Psoas muscle (tissue), 8 donors: ENCODE data around the gene GPC6. TPM values are rescaled to one million over a fixed set of nuclear protein-coding genes. Genes with fewer than 3 reads are reported as not detected.

Experiments used
- ATAC-seq, 4 donors: fragments of 200-7000 bp; cut with Tn5 transposase; one replicate each; pipeline ENCODE4 v1.9.1; 2020; ENCODE audit warnings: moderate library complexity in 3 of 4, mild to moderate bottlenecking in 2 of 4
- DNase-seq, 2 donors: peaks; one replicate each; pipeline ENCODE4 v3.0.0-alpha.2; 2020
- H3K27ac ChIP-seq: fragments of 200-600 bp; one replicate; pipeline ENCODE4 v1.8.0; 2022
- H3K27me3 ChIP-seq, 3 donors: fragments of 200-600 bp in 1 of 3; one replicate each; pipeline versions ENCODE4 v1.6.1 to v1.8.0; 2013 to 2022; ENCODE audit warnings: low read length in 2 of 3, mild to moderate bottlenecking in 2 of 3, moderate library complexity in 1 of 3; ENCODE audit not compliant: insufficient read depth in 3 of 3
- H3K36me3 ChIP-seq, 2 donors: fragments of 200-600 bp in 1 of 2; one replicate each; pipeline versions ENCODE4 v1.6.1 to v1.8.0; 2013 to 2022; ENCODE audit warnings: low read depth in 1 of 2, mild to moderate bottlenecking in 1 of 2, moderate library complexity in 1 of 2; ENCODE audit not compliant: insufficient read depth in 1 of 2
- H3K4me1 ChIP-seq: fragments of 200-600 bp; one replicate; pipeline ENCODE4 v1.8.0; 2022
- H3K4me3 ChIP-seq: fragments of 200-600 bp; one replicate; pipeline ENCODE4 v1.8.0; 2022; ENCODE audit warnings: mild to moderate bottlenecking
- H3K9me3 ChIP-seq: fragments of 200-600 bp; one replicate; pipeline ENCODE4 v1.8.0; 2022
- CTCF ChIP-seq: fragments of 200-600 bp; IDR thresholded peaks from one replicate; pipeline ENCODE4 v1.8.0; 2022; ENCODE audit warnings: antibody characterized with exemption
- WGBS, 3 donors: extraction: QIAGEN DNeasy Blood & Tissue Kit; methylation state at CpG; one replicate each; pipeline versions ENCODE4 v1.1.6 to v1.1.7; 2013; 5-methylcytosine and 5-hydroxymethylcytosine counted together
- intact Hi-C, 2 donors: fragments of 100-400 bp; cut with DNase I; formaldehyde crosslinking; loops; one replicate each; pipeline versions ENCODE4 v1.11.0 to v1.14.2; 2022
- polyA plus RNA-seq, 3 donors: library from polyadenylated mRNA; stranded (reverse); fragments of 200-250 nt; gene quantifications; one replicate each; pipeline ENCODE4 v1.2.3, GENCODE V29; 2013
- total RNA-seq, 4 donors: library from RNA; stranded (reverse); fragmentation: NEBNext Ultra II Directional in 2 of 4; extraction: Animal tissue kit (Norgen Biotek cat#: 25700) in 2 of 4; gene quantifications; one replicate each; pipeline versions ENCODE4 v1.2.1 to v1.2.4, GENCODE V29; 2021 to 2023
- donor health status: healthy with polysubstance abuse.
- donor health status: DM: no; HTN: no; CAD: no; lungs with moderate emphysema.
- donor health status: Bipolar disorder and iron deficiency.
- donor health status: healthy.
- donor health status: DM: yes; HTN: yes; CAD: no.
- donor health status: DM: no; HTN: no; CAD: no.
- donor health status: DM: no; HTN: no; CAD: no.
- donor health status: DM: yes; HTN: yes; CAD: no.

Gene GPC6
- total and polyA plus RNA-seq, 7 donors: 0.07 to 3.7 (median 0.57) TPM

- DNase-seq: no peak
- no peaks in the 10 kb centered on the region for H3K36me3 ChIP-seq
- WGBS, 3 donors: 79 to 85% (median 84%) methylated on average over 1 of the region's 1 CpG
- no peaks in the 10 kb centered on the region for H3K27me3 ChIP-seq
- TF ChIP-seq CTCF: no peak
- H3K27ac ChIP-seq: no peak overlapping the region
- intact Hi-C loops: no loop called here
- H3K4me3 ChIP-seq: no peak overlapping the region
- no peak for ATAC-seq
- no peaks in the 10 kb centered on the region for H3K4me1 ChIP-seq
- H3K9me3 ChIP-seq: peaks cover 9% of the 10 kb centered on the region
Measured at GRCh38 chr13:94080527-94080926, 853.9 kb downstream of the GPC6 start.

- H3K27me3 ChIP-seq: no peaks in the 10 kb centered on the region
- H3K27ac ChIP-seq: no peak overlapping the region
- no peak overlapping the region for H3K4me3 ChIP-seq
- no peak for ATAC-seq
- intact Hi-C loops: no loop called here
- no peaks in the 10 kb centered on the region for H3K4me1 ChIP-seq
- TF ChIP-seq CTCF: no peak
- H3K36me3 ChIP-seq: no peaks in the 10 kb centered on the region
- 71 to 72% (median 71%) methylated on average over 3 of the region's 3 CpGs for WGBS, 3 donors
- no peak for DNase-seq
- H3K9me3 ChIP-seq: no peaks in the 10 kb centered on the region
Measured at GRCh38 chr13:94087100-94087499, 860.5 kb downstream of the GPC6 start.

- H3K4me3 ChIP-seq: no peak overlapping the region
- no peak for ATAC-seq
- H3K36me3 ChIP-seq: no peaks in the 10 kb centered on the region
- H3K27me3 ChIP-seq: no peaks in the 10 kb centered on the region
- WGBS, 3 donors: 14 to 41% (median 17%) methylated on average over 4 of the region's 4 CpGs
- H3K9me3 ChIP-seq: no peaks in the 10 kb centered on the region
- DNase-seq: no peak
- H3K4me1 ChIP-seq: no peaks in the 10 kb centered on the region
- no peak for TF ChIP-seq CTCF
- intact Hi-C loops: no loop called here
- H3K27ac ChIP-seq: no peak overlapping the region
Measured at GRCh38 chr13:94088742-94089141, 862.1 kb downstream of the GPC6 start.

GRCh38 chr13:94090773-94091480, 864.3 kb downstream of the GPC6 start:
- no peaks in the 10 kb centered on the region for H3K27me3 ChIP-seq
- no peaks in the 10 kb centered on the region for H3K4me1 ChIP-seq
- H3K9me3 ChIP-seq: no peaks in the 10 kb centered on the region
- intact Hi-C loops: no loop called here
- no peak overlapping the region for H3K4me3 ChIP-seq
- DNase-seq (no peak), ATAC-seq (no peak)
- H3K27ac ChIP-seq: no peak overlapping the region
- 39 to 61% (median 39%) methylated on average over 3 of the region's 3 CpGs for WGBS, 3 donors
- H3K36me3 ChIP-seq: no peaks in the 10 kb centered on the region
- no peak for TF ChIP-seq CTCF
